GM18508 (cell line): ENCODE measurements around the gene CXCR6.

Source experiments
- ATAC-seq: cut with Tn5 transposase; IDR thresholded peaks from one replicate; pipeline ENCODE4 v1.9.1; 2021; ENCODE audit warnings: moderate number of reproducible peaks; ENCODE audit not compliant: insufficient read depth, unreplicated experiment

The CXCR6 gene

GRCh38 chr3:45966371-45966791 lies 23.1 kb downstream of the CXCR6 start:
- no peak for ATAC-seq

DNA sequence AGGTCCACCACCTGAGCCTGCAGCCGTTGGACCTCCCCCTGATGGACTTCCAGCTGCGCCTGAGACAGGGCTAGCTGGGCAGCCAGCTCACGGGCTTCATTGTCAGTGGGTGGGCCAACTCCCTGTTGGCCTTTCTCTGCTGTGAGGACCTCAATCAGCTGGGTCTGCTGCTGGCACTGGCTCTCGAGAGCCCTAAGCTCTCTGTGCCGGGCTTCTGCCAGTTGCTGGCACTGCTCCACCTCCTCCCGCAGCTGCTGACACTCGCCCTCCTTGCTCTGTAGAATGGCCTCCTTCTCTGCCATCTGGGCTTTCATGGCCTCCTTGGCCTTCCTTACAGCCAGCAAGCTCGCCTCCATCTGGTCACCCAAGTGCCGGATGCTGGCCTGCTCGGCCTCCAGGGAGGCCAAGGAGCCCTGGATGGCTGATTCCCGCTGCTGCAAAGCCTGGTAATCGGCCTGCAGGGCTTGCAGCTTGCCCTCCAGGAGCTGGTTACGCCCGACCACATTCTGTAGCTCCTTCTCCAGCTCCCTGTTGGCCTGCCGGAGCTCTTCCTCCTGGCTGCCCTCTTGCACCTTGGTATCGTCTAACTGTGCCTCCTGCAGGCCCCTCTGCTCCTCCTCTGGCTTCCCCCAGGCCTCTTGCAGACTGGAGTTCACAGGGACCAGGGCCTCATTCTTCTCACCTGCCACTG lies 23.8 kb downstream of the CXCR6 start:
- ATAC-seq: no peak

DNA sequence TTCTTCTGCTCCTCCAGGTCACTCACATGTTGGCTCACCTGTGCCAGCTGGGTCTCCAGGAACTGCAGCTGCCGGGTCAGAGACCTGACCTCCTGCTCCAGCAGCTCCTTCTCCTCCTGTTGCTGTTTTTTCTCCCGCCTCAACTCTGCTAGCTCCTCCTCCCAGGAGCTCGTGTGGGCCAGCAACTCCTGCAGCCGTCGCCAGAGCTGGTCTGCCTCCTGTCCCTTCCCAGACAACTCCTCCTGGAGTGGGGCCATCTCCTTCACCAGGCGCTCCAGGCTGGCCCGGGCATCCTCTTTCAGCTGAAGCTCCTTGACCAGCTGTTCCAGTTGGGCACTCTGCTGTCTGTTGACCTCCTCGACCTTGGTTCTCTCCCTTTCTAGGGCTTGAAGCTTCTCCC lies 24.5 kb downstream of the CXCR6 start:
- ATAC-seq: no peak

- ATAC-seq: no peak
Observed at GRCh38 chr3:45968149-45968548, 24.9 kb downstream of the CXCR6 start.

GRCh38 chr3:45968706-45969105 lies 25.4 kb downstream of the CXCR6 start:
- no peak for ATAC-seq

- ATAC-seq: no peak
Observed at GRCh38 chr3:45969116-45969515, 25.9 kb downstream of the CXCR6 start.

- no peak for ATAC-seq
Observed at GRCh38 chr3:45969953-45970352, 26.7 kb downstream of the CXCR6 start.

DNA sequence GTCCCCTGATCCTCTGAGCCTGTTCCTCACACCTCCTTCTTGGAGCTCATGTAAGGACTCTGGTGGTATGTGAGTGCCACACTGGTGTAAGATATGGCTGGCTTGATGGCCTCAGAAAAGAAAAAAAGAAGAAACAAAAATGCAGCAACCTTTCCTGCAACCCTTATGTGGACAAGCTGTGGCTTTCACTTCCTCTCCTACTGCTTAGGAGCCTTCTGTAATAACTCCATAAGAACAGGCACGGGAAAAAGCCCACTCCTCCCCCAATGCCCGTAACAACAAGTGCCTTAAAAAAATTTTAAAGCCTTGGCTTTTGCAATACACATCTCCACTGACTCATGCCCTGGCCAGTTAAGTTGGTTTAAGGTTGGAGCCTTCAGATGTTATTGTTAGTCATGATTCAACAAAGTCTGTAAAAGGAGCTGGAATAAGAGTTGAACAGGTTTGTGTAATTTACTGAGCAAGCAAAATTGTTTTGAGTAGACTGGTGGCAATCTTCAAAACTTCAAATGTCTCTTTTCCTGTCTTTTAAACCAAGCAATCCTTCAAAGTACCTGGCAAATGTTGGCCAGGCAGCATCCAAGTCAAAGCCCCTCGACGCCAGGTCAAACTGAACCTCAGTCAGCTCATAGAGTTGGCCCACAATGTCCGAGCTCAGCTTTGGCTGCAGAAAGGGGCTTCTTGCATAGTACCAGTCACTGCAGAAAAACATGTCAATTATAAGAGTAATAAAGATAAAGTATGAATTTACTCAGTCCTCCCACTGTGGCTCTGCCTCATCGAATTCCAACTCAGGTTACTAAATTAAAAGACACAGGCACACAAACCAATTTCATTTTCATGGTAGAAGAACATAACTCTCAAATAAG lies 29.5 kb downstream of the CXCR6 start:
- ATAC-seq: no peak

DNA sequence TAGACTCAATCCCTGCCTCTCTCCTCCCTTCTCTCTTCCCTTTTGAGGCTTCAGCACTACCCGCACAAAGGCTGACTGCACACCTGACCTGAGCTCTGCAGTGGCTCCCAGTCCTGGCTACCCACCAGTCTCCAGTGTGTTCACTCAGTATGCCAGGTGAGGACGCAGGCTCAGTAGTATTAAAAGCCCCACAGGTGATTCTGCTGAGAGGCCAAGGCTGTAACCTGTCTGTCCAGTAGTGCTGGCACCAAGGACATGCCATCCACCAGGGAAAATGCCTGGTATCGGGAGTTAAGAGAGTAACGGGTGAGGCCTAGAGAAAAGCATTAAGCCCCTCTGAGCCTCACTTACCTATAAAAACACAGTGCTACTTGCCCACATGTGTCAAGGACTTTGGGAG lies 31.4 kb downstream of the CXCR6 start:
- no peak for ATAC-seq

GRCh38 chr3:45975686-45976085 lies 32.4 kb downstream of the CXCR6 start:
- no peak for ATAC-seq

- ATAC-seq: no peak
Observed at GRCh38 chr3:45976191-45977091, 33.2 kb downstream of the CXCR6 start.

- no peak for ATAC-seq
Observed at GRCh38 chr3:45978006-45978761, 34.9 kb downstream of the CXCR6 start.

- no peak for ATAC-seq
Observed at GRCh38 chr3:45979378-45979777, 36.1 kb downstream of the CXCR6 start.

DNA sequence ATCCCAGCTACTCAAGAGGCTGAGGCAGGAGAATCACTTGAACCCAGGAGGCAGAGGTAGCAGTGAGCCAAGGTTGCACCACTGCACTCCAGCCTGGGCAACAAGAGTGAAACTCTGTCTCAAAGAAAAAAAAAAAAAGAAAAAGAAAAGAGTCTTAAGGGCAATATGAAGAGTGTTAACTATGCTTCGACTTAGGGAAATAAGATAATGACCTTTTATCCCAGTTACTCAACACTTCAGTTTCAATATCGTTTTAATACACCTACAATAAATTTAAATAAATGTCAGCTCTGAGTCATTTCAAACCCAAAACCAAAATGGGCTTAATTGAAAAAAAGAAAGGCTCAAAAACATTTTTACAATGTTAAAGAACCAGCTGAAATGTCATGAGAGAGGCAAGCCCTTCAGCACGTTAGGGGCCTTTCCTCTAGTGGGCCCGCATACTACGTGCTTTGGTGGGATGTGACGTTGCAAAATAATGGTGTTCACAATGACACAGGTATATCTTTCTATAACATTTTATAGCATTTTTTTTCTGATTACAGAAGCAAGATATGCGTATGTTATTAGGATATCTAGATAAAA lies 37.1 kb downstream of the CXCR6 start:
- no peak for ATAC-seq

DNA sequence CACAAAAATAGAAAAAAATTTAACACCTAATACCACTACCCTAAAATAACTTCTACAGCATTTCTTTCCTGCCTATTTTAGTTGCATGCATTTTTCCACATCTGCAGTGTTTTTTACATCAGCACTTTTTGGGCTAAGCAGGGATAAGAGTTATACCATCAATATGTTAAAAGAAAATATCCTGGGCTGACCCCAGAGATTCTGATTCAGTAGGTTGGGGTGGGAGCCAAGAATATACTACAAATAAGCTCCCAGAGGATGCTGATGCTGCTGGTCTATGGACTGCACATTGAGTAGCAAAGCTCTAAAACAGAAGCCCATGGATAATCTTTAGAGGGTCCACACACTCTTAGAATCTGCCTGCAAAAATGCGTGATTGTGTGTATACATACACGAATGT lies 37.6 kb downstream of the CXCR6 start:
- ATAC-seq: no peak

- ATAC-seq: no peak
Observed at GRCh38 chr3:45981346-45982074, 38.2 kb downstream of the CXCR6 start.

- ATAC-seq: no peak
Observed at GRCh38 chr3:45983770-45984169, 40.5 kb downstream of the CXCR6 start.

DNA sequence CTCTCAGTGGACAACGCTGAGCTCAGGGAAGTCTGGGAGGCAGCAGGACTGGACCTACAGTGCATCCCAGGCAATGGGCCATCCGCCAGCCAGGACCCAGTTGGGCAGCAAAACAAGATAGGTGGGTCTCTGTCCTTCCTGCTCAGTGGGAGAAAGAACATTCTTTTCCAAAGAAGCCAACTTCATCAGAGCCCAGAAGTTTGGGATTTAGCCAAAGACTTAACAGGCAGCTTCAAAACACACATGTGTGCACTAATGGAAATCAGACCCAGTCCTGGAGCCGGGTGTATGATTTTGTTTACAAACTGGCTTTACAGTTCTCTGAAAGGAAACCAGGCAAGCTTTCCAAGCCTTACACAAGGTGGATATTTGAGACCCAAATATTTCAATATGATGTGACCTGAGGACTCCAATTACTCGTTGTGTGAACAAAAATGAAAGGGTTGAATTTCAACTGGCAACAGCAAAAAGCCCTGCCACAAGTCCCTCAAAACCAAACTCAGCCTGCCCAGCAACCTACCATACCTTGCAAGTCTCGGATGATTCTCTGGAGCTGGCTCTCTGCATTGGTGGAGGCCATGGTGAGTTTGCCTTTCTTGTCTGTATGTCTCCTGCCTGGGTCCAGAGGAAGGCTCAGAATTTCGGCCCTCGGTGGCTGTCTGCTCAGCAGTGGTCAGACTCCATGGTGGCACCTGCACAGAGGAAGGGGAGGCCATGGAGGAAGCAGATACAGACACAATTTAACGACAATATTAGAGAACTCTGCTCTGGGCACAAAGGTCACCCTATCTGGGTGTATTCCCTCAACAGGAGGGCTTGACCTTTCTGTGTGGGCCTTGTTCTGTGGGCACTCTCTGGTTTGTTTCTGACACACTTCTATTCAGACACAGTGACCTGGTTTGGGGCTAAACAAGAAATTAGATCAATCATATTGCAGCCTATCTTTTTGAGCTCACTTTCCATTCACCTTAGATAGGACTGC lies 41.4 kb downstream of the CXCR6 start:
- no peak for ATAC-seq
